ENCODE measurements around the gene PDE4DIP.
"Not testable (repeated sequence)": the region's sequence is repeated elsewhere in the genome, so short reads cannot be mapped to it uniquely, and the experiment has no call there.

DNA sequence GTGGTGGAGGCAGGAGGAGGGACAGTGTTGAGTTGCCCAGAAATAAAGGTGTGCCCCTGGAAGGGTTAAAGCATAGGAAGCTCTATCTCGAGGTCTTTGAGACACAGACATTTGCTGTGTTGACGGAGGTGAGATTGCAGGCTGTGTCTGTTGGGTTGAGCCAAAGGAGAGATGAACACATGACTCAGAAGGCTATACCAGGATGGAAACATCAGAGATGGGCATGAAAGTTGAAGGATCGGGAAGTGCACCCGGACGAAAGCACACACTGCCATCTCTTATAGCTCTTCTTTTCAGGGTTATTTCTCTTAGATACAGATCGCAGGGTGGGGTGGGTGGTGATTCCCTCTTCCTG is 35.3 kb upstream of the PDE4DIP start:
- TF ChIP-seq, protein P1, sequence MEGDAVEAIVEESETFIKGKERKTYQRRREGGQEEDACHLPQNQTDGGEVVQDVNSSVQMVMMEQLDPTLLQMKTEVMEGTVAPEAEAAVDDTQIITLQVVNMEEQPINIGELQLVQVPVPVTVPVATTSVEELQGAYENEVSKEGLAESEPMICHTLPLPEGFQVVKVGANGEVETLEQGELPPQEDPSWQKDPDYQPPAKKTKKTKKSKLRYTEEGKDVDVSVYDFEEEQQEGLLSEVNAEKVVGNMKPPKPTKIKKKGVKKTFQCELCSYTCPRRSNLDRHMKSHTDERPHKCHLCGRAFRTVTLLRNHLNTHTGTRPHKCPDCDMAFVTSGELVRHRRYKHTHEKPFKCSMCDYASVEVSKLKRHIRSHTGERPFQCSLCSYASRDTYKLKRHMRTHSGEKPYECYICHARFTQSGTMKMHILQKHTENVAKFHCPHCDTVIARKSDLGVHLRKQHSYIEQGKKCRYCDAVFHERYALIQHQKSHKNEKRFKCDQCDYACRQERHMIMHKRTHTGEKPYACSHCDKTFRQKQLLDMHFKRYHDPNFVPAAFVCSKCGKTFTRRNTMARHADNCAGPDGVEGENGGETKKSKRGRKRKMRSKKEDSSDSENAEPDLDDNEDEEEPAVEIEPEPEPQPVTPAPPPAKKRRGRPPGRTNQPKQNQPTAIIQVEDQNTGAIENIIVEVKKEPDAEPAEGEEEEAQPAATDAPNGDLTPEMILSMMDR (IDR thresholded peaks at IDR 0.05): not testable (repeated sequence)
- TF ChIP-seq POLR2AphosphoS5, POLR2A, EP300 (IDR thresholded peaks at IDR 0.05): not testable (repeated sequence)

Data from upper lobe of left lung (tissue), 4 donors.